Anterior cingulate cortex (tissue), 58 donors: ENCODE measurements around the gene MCAT.
"Not testable (repeated sequence)": the region's sequence is repeated elsewhere in the genome, so short reads cannot be mapped to it uniquely, and the experiment has no call there.

ENCODE experiments used
- DNase-seq, 58 donors: peaks; one replicate each; lab custom pipeline; 2025; lab: John Stamatoyannopoulos, UW

The MCAT gene

DNA sequence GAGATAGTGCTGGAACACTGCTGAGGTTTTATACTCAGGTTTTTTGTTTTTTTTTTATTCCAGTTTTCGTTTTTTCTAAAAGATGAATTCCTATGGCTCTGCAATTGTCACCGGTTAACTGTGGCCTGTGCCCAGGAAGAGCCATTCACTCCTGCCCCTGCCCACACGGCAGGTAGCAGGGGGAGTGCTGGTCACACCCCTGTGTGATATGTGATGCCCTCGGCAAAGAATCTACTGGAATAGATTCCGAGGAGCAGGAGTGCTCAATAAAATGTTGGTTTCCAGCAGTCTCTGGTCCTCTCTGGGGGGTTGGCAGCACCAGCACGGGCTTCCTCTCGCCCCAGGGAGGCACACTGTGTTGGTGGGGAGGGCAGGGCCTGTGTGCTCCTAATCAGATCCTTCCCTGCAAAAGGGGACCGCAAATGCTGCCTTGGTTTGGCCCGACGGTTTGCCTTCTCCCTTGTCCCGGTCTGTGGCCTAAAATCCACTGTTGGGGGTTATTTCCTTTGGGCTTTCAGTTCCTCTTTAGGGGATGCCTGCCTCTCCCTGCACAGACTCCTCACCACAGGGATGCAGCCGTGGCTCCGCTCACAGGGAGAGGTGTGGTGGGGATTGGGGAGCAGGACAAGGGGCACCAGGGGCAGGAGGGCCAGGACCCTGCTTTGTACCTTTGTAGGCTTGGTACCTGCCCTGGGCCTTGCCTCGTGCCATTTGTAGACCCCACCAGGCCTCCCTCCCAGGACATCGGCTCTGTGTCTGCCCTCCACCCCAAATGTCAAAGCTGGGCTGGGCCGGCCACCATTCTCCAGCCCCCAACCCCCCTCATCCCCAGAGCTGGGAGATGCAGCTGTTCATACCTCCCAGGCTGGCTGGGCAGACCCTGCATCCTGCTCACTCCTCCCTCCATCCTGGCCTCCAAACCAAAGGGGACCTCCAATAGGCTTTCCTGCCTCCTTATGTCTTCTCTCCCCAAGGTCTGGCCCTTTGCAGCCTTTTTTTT lies 13.5 kb downstream of the MCAT start:
- DNase-seq, result no peak

DNA sequence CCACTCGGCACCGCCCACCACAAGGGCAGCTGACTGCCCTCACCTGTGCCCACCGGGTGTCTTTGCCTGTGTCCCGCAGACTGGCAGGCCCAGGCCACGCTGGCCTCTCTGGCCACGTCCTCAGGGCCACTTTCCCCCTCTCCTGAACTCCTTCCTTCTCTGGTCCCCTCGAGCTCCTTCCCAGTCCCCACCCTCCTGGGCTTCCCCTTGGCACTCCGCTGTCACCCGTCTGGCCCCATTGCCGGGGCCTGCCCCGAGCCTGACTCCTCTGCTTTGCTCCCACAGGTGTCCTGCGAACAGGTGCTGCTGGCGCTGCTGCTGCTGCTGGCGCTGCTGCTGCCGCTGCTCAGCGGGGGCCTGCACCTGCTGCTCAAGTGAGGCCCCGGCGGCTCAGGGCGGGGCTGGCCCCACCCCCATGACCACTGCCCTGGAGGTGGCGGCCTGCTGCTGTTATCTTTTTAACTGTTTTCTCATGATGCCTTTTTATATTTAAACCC lies 14.2 kb downstream of the MCAT start:
- no peak for DNase-seq

DNA sequence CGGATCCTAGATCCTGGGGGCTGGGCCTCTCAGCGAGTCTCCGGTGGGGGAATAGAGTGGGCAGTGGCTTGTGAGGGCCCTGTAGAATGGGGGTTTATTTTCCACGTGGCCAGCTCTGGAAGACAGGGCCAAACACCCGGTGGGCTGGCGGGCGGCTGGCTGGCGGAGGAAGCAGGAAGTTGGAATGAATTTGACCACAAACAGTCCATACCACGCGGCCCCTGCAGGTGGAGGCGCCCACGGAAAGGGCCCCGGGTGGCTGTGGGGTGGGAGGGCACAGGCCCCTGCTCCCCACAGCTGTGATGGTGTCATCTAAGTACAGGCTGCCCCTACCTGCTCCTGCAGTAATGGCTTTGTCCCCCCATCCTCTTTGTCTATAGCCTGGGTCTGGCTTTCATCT lies 15.1 kb downstream of the MCAT start:
- no peak for DNase-seq

DNA sequence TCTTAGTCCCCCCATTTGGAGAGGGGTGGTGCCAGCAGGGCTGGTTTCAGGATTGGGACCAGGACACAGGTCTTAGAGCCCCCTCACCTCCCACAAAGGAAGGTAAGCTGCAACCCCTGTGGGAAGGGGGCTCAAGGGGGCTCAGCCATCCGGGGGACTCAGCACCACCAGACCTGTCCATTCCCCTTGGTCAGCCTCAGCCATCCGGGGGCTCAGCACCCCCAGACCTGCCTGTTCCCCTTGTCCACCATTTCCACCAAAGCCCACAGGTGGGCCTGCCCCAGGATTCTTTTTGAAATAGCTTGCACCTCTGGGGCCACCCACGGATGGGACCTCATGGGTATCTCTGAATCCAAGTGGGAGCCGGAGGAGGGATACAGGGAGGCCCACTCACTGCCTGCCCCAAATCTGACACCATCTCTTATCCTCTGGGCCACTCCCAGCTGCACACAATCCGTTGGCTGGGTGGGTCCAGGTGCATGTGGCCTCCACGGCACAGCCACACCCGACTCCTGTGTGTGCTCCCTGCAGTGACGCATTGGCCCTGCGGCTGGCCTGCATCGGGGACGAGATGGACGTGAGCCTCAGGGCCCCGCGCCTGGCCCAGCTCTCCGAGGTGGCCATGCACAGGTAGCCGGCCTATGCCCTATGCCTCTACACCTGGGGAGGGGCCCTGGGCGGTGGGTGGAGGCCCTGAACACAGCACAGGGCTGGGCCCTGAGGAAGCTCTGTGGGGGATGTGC lies 15.9 kb downstream of the MCAT start:
- no peak for DNase-seq

DNA sequence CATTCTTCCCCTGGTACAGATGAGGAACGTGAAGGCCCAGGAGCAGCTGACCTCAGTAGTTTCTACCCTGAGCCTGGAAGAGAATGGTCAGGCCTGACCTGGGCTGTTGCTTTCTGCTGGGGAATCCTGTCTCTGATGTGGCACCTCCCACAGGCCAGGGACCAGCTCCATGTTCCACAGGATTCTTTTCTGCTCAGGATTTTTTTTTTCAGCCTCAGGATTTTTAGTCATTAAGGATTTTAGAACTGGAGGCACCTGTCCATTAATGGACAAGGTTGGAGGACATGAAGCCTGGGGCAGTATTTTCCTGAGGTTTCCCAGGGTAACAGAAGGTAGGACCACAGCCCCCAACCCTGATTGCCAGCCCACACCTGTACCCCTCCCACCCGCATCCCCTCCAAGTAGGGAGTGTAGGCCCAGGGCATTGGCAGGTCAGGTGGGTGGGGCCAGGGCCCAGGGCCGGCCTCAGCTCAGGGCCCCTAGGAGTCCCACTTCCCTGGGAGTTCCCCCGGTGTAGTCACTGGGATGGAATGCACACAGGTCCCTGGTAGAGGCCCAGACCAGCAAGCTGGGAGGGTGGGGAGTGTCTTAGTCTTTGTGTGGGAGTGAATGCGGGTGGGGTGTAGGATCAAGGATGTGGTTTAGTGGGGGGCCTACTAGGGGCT lies 16.6 kb downstream of the MCAT start:
- no peak for DNase-seq

DNA sequence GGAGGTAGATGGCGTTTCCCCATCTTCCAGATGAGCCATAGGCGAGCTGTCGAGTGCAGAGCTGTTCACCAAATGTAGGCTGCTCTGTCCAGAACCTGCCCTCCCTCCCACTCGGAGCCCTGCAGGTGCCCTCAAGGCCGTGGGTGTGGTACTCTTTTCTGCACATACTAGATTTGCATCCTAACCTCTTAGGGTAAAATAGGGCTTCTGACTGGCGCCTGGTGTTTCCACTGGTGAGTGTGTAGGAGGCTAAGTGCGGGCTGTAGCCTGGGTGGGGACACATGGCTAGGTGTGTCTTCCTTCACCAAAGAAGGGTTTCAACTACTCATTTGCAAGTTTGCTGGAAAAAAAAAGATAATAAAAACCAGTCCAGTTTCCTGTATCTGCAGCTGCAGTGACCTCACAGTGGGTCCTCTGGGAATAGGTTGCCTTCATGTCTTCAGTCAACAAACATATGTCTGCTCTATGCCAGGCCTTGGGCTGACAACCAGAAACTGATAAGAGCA lies 24.2 kb downstream of the MCAT start:
- no peak for DNase-seq

DNA sequence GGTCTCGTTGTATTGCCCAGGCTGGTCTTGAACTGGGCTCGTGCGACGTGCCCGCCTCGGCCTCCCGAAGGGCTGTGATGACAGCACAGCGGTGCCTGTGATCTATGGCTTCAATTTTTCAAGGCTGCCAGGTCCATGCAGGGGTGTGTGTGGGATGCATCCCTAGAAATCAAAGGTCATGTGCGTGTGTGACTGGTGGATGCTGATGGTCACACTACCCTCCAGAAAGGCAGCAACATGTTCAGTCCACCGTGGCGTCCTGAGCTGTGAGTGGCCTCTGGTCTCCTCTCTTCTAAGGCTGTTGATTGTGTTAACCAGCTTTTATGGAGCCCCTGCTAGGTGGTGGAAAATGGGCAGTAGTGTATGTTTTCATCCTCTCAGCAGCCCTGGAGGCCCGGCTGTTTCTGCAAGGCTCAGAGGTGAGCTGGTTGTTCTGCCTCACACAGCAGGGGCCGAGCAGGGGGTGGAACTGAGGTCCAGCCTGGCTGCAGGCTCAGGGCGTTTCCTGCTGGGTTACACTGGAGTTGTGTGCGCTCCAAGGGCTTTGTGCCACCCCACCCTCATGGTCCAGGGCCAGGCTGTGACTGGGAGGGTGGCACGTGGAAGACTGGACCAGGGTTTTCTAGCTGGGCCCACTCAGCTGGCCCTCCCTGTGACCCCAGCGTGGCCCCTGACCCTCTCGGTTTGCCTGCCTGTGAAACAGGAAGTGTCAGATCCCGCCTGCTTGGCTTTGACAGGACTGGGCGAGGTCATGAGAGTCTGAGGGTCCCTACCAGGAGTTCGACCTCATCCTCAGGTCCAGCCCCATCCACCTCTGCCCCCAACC lies 25.0 kb downstream of the MCAT start:
- DNase-seq, result no peak

DNA sequence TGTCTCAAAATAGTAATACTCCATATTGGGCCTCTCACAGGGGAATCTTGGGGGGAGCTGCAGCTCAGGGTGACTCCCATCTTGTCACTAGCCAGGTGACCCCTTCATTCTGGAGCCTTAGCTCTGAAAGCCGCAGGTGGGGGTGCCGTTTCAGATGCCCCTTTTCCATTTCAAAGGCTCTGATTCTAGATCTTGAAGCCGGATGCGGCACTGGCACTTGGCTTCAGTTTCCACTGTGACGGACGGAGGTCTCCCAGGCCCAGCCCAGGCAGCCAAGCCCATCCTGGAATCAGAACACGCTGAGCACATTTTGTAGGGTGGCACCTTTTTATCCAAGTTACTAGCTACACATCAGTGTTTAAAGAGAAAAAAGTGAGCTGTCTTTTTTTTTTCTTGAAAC lies 26.3 kb downstream of the MCAT start:
- no peak for DNase-seq

DNA sequence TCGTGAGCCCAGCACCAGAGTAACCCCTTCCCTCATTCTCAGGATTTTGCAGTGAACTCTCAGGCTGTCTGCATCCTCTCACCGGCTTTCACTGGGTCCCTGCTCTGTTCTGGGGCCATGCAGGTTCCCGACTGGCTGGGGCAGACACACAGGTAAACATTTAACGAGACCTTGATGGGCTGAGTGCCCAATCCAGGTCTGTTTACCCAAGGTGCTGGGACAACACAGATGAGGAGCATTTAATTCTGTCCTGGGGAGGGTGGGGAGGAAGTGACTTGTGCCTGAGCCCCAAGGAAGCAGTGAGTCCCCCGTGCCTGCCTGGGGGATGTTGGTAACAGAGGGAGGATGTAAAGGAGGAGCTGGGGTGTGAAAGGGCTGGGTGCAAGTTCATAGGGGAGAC lies 28.2 kb downstream of the MCAT start:
- no peak for DNase-seq

DNA sequence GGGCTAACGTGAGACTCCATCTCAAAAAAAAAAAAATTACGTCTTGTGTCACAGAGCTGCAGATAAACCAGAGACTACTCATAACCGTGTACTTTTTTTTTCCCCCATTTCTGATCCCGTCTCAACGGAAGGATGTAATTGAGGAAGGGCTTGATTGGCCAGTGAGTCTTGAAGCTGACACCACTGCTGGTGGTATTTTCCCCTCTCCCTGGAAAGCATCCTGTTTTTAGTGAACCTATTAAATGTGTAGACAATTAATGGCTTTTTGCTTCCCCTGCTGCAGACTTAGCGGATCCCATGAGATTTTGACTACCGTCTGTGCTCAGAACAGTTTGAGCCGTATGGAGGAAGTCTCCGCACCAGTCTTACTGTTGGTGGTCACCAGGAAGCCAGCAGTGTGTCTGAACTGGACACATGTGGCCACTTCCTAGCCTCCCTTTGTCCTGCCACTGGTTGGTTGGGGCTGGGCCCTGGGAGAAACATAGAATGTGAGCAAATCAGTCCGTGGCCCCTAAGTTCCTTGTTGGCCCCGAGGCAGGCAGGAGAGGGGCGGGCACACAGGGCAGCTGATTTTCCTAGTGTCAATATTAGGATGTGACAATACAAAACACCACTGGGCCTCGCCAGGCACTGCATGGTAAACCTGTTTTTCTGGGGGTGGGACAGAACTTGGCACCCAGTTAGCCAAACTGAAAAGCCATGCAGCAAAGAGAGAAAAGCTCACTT lies 29.5 kb downstream of the MCAT start:
- DNase-seq, result no peak

DNA sequence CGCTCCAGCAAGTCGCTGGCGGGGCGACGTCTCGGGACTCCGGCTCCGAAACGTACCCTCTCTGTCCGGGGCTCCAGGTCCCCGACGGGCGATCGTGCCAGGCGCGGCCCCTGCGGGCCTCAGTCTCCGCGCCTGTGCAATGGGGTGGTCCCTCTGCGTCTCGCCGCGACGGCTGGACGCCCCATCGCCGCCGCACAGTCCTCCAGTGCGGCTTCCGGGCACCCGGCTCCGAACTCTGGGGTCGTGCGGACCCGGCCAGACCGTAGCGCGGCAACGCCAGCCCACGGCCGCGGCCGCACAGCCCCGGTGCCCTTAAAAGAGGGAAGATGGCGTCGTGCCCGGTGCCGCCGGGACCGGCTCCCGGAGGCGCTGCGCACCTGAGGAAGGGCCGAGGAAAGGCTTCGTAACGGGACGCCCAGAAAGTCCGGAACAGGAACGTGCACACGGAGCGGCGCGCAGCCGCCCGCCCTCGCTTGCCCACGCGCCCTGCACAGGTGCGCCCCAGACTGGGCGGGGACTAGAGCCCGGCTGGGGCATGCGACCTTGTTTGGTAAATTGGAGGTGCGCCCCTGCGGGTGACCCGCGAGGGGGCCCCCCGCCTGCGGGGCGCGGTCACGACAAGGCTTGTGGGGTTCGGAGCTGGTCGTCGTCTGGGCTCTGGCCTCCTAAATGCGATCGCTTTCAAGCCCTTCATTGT lies 32.1 kb downstream of the MCAT start:
- DNase-seq, result no peak

DNA sequence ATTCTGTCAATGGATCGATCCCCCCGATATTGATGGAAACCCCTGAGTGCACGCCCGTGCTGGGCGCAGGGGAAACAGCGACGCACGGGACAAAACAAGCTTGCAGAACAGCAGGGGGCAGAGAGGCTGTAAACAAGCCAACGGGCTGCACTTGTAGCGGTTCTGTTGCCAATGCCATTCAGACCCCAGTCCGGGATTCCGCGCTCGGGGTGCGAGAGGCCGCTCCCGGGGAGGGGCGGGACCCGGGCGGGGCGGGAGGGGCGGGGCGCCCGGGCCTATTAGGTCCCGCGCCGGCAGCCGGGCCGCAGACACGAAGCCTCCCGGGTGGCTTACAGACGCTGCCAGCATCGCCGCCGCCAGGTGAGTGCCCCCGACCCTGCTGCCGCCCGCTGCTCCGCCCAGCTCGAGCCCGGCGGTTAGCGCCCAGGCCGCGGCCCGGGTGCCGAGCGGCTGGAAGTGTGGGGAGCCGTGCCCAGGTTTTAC lies 32.7 kb downstream of the MCAT start, which contains the start of gene BIK:
TSS of gene BIK (plus strand) at position 307 of the 483 bp plus-strand sequence. CDS start 13,273 bp downstream, outside the sequence.
- peak in 7 of 58 donors; percentile 1 to 43 (median 8) for DNase-seq

DNA sequence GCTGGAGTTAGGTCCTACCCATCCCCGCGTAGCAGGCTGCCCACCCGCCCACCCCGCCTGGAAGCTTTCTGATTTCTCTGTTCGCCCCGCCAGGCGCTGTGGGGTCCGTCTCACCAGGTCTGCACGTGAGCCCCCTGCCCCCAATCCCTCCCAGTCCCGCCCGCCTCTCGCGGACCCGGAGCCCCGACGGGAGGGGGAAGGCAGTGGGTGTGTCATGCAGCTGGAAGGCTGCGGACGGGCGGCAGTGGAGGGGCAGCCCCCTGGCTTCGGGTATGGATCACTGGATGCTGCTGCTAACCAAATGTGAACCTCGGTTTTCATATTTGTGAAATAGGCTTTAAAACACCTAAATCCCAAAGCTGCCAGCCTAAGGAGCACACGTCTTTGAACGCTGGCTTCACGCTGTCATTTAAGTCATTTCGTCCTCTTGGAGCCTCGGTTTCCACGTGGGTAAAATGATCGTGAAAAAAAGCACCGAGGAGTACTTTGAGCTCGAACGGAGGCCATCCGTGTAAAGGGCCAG lies 33.2 kb downstream of the MCAT start:
- no peak for DNase-seq

DNA sequence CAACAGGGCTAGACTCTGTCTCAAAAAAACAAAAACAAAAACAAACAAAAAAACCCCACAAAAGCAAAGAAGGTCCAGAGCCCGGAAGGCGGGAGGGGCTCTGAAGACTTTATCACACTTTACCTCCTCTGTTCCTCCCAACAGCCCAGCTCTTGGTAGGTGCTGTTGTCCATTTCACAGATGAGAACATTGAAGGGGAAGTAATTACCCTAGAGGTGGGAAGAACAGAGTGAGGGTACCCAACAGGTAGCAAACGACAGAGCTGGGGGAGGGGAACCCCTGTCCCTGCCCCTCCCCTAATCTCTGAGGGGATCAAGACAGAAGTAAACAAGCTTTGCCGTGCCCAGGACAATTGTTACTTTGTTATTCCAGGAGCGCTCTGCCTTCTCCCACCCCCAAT lies 33.7 kb downstream of the MCAT start:
- DNase-seq, result no peak

DNA sequence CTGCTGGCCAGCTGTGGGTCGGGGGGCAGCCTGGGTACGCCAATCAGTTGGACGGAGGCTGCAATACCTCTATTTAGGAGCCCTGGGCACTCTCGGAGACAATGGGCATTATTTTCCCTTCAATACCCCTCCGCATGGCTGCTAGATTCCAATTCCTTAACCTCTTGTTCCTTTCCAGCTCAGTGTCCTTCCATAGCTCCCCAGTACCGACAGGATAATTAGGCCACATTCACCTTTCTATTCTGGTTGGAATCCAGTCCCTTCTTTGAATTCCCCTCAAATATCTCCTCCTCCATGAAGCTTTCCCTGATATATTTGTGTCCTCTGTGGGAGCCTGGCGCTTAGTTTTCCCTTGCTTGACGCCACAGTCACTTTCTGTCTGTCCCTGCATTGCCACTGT lies 36.9 kb downstream of the MCAT start:
- DNase-seq, result no peak

DNA sequence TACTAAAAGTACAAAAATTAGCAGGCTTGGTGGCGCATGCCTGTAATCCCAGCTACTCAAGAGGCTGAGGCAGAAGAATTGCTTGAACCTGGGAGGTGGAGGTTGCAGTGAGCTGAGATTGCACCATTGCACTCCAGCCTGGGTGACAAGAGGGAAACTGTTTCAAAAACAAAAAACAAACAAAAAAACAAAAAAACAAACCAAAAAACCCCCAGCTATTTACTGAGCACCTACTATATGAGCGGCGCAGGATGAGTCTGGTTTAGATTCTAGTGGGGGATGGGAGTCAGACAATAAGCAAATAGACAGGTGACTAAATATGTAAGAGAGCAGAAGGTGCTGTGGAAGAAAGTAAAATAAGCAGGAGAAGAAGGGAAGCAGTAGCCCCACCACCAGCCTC lies 38.2 kb downstream of the MCAT start:
- DNase-seq, result not testable (repeated sequence)

DNA sequence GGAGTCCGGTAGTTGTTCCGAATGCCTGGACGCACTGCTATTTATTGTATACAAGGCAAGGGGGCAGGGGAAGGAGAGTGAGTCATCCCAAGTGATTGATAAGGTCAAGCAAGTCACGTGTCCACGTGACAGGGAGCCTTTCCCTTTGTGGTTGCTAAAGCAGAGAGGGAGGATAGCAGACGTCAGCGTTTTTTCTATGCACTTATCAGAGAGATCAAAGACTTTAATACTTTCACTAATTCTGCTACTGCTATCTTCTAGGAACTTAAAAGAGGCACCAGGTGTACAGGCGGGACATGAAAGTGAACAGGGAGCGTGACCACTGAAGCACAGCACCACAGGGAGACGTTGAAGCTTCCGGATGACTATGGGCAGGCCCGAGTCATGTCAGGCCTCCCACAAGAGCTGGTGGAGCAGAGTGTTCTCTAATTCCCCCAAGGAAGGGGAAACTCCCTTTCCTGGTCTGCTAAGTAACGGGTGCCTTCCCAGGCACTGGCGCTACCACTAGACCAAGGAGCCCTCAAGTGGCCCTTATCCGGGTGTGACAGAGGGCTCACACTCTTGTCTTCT lies 39.1 kb downstream of the MCAT start:
- DNase-seq, result not testable (repeated sequence)

DNA sequence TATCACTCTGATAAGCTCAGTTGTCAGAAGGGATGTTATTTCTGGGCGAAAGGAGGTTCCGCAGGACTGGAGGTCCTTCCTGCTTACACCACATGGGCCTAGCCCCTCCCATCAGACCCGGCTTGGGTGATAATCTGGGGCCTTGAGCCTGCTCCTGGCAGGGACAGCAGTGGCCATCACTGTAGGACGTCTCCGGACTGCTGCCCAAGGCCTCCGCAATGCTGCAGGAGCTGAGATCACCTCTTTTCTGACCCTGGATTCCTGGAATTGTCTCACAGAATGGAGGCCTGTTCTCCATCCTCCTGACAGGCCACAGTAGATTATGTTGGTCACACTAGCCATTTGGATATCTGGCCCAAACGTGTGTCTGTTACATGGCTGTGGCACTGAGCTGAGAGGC lies 41.9 kb downstream of the MCAT start:
- DNase-seq, result no peak
